Measurements from ENCODE around the gene TULP1.

Gene TULP1

GRCh38 chr6:35499372-35499771, 13.3 kb downstream of the TULP1 start:
- Histone ChIP-seq H3K27me3 (ENCODE audit: insufficient read depth, low read length) (peaks cover 17% of the 10 kb centered on the region), H3K9me3 (ENCODE audit: low read length) (no peaks in the 10 kb centered on the region), H2AFZ (ENCODE audit: low read length) (no peak overlapping the region), H3K4me3 (ENCODE audit: low read depth, low read length, poor library complexity, severe bottlenecking) (no peak overlapping the region), H3K9me2 (ENCODE audit: low read depth, low read length) (no peaks in the 10 kb centered on the region), H3K9ac (ENCODE audit: low read length) (no peak overlapping the region), H3K36me3 (ENCODE audit: insufficient read depth, low read length) (no peaks in the 10 kb centered on the region), H3F3A (ENCODE audit: insufficient read depth, low read length) (no peaks in the 10 kb centered on the region), H4K20me1 (ENCODE audit: insufficient read depth, low read length) (no peaks in the 10 kb centered on the region), H3K4me1 (ENCODE audit: insufficient read depth, low read length, severe bottlenecking) (peaks cover 10% of the 10 kb centered on the region), H3K79me2 (ENCODE audit: insufficient read depth, low read length) (no peaks in the 10 kb centered on the region), H3K4me2 (ENCODE audit: low read length) (no peak overlapping the region), H3K27ac (ENCODE audit: low read depth, low read length, poor library complexity, severe bottlenecking) (no peak overlapping the region)
- TF ChIP-seq EZH2 (IDR thresholded peaks at IDR 0.05; ENCODE audit: borderline replicate concordance, low read length), result no peak
- TF ChIP-seq, protein P1, sequence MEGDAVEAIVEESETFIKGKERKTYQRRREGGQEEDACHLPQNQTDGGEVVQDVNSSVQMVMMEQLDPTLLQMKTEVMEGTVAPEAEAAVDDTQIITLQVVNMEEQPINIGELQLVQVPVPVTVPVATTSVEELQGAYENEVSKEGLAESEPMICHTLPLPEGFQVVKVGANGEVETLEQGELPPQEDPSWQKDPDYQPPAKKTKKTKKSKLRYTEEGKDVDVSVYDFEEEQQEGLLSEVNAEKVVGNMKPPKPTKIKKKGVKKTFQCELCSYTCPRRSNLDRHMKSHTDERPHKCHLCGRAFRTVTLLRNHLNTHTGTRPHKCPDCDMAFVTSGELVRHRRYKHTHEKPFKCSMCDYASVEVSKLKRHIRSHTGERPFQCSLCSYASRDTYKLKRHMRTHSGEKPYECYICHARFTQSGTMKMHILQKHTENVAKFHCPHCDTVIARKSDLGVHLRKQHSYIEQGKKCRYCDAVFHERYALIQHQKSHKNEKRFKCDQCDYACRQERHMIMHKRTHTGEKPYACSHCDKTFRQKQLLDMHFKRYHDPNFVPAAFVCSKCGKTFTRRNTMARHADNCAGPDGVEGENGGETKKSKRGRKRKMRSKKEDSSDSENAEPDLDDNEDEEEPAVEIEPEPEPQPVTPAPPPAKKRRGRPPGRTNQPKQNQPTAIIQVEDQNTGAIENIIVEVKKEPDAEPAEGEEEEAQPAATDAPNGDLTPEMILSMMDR (IDR thresholded peaks at IDR 0.05; ENCODE audit: low read length), result no peak

GRCh38 chr6:35498422-35499067, 14.2 kb downstream of the TULP1 start:
- H3K9ac ChIP-seq (ENCODE audit: low read length), result no peak overlapping the region
- peaks cover 10% of the 10 kb centered on the region for H3K4me1 ChIP-seq (ENCODE audit: insufficient read depth, low read length, severe bottlenecking)
- no peaks in the 10 kb centered on the region for H4K20me1 ChIP-seq (ENCODE audit: insufficient read depth, low read length)
- H3K9me3 ChIP-seq (ENCODE audit: low read length), result no peaks in the 10 kb centered on the region
- no peaks in the 10 kb centered on the region for H3K36me3 ChIP-seq (ENCODE audit: insufficient read depth, low read length)
- TF ChIP-seq, protein P1 (IDR thresholded peaks at IDR 0.05; ENCODE audit: low read length), result no peak
- no peak for TF ChIP-seq EZH2 (IDR thresholded peaks at IDR 0.05; ENCODE audit: borderline replicate concordance, low read length)
- H2AFZ ChIP-seq (ENCODE audit: low read length), result no peak overlapping the region
- H3K79me2 ChIP-seq (ENCODE audit: insufficient read depth, low read length), result no peaks in the 10 kb centered on the region
- peaks cover 17% of the 10 kb centered on the region for H3K27me3 ChIP-seq (ENCODE audit: insufficient read depth, low read length)
- H3F3A ChIP-seq (ENCODE audit: insufficient read depth, low read length), result no peaks in the 10 kb centered on the region
- H3K4me2 ChIP-seq (ENCODE audit: low read length), result peak overlapping the region; percentile 97; the same call in 1 of the 2 replicates
- H3K9me2 ChIP-seq (ENCODE audit: low read depth, low read length), result no peaks in the 10 kb centered on the region
- H3K4me3 ChIP-seq (ENCODE audit: low read depth, low read length, poor library complexity, severe bottlenecking), result no peak overlapping the region
- H3K27ac ChIP-seq (ENCODE audit: low read depth, low read length, poor library complexity, severe bottlenecking), result no peak overlapping the region

DNA sequence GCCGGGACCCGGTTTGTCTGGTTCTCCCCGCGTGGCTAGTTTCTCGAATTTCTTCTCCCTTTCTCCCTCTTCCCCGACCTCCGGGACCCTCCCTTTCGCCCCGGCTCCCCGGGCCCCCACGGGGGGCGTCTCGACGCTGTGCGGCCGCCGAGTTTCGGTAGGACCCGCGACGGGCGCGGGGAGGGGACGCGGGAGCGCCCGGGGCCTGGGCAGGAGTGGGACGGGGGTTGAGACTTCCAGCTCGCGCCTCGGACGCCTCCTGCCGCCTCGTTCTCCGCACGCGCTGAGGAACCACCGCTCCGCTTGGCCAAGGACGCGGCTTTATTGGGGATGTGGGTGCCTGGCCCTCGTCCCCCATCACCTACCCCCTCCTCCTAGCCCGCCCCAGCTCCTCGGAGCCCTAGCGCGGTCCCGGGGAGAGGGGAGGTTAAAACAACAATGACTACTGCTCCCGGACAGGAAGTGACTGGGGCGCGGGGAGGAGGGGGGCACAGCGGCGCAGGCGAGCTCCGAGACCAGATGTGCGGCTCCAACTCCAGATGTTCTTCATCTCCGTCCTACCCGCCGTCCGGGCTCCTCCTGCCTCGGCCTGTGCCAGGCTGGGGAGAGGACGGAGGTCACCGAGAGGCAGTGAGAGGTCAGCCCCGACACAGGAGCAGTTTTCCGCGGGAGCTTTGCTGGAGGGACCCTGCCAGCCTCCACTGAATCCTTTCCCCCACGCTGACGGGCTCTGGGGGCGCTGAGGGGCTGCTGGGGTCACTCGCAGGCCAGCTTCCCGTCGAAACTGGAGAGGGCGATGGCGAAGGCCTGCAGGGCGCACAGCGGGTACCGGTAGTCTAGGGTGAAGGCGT, 14.9 kb downstream of the TULP1 start:
- Histone ChIP-seq H3K4me3 (ENCODE audit: low read depth, low read length, poor library complexity, severe bottlenecking) (peak overlapping the region; percentile 71), H3K9me3 (ENCODE audit: low read length) (no peaks in the 10 kb centered on the region), H3K79me2 (ENCODE audit: insufficient read depth, low read length) (no peaks in the 10 kb centered on the region), H3K4me1 (ENCODE audit: insufficient read depth, low read length, severe bottlenecking) (peaks cover 10% of the 10 kb centered on the region), H3K9ac (ENCODE audit: low read length) (peak overlapping the region; percentile 75), H2AFZ (ENCODE audit: low read length) (peak overlapping the region; percentile 78), H3K27ac (ENCODE audit: low read depth, low read length, poor library complexity, severe bottlenecking) (no peak overlapping the region), H3K36me3 (ENCODE audit: insufficient read depth, low read length) (no peaks in the 10 kb centered on the region), H3K9me2 (ENCODE audit: low read depth, low read length) (no peaks in the 10 kb centered on the region), H4K20me1 (ENCODE audit: insufficient read depth, low read length) (no peaks in the 10 kb centered on the region), H3K27me3 (ENCODE audit: insufficient read depth, low read length) (peaks cover 17% of the 10 kb centered on the region), H3K4me2 (ENCODE audit: low read length) (peak overlapping the region; percentile 97), H3F3A (ENCODE audit: insufficient read depth, low read length) (no peaks in the 10 kb centered on the region)
- no peak for TF ChIP-seq EZH2 (IDR thresholded peaks at IDR 0.05; ENCODE audit: borderline replicate concordance, low read length)
- TF ChIP-seq, protein P1 (IDR thresholded peaks at IDR 0.05; ENCODE audit: low read length), result no peak
